Measurements from ENCODE around the gene KIF14.
"Not testable (repeated sequence)": the region's sequence is repeated elsewhere in the genome, so short reads cannot be mapped to it uniquely, and the experiment has no call there.

The KIF14 gene

GRCh38 chr1:200535605-200536004 is 84.9 kb downstream of the KIF14 start:
- DNase-seq: peak in 1 of 5 experiments; percentile 16

DNA sequence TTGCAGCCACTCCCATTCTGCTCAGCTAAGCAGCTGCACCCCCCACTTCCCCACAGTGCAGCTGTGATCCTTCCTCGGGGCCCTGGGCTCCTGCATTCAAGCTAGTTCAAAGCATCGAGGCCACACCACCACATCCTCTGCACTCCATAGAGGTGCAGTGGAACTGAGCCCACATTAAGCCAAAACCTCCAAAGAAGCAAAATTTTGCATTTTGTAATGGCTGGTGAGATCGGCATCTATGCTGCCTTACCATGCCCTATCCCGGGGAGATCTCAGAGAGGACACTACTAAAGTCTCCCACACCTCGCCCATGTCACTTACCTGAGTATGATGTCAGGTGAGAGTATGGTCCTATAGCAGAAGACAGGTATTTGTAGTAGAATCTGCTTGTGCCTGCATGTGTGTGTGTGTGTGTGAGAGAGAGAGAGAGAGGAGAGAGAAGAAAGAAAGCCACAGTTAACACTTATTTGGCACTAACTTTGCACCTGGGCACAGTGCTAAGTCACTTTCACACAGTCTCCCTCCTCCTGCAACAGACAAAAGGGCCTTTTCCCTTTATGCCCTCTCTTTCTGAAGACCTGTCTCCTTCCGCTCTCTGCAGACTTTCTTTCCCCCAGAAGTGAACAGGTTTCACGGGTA is 89.8 kb downstream of the KIF14 start:
- peak in 3 of 5 experiments; percentile 13 to 60 (median 55) for DNase-seq

- DNase-seq: no peak
Measured at GRCh38 chr1:200528858-200529606, 91.5 kb downstream of the KIF14 start.

DNA sequence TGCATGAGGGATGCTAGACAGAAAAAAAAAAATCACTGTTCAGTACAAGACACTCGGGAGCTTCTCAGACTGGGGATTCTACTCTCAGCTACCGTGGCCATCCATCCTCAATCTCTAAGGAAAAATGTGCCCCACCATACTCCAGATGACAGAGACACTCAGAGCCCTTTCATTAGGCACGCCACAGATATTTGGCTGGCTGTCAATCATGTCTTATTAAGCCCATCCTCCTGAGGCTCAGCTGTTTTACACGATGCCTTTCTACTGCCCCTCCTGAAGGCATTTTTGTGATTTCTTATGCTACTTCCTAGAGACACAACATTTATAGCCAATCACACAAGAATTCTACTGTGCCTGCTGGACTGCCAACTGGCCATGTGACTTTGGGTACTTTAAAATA is 92.9 kb downstream of the KIF14 start:
- no peak for DNase-seq

DNA sequence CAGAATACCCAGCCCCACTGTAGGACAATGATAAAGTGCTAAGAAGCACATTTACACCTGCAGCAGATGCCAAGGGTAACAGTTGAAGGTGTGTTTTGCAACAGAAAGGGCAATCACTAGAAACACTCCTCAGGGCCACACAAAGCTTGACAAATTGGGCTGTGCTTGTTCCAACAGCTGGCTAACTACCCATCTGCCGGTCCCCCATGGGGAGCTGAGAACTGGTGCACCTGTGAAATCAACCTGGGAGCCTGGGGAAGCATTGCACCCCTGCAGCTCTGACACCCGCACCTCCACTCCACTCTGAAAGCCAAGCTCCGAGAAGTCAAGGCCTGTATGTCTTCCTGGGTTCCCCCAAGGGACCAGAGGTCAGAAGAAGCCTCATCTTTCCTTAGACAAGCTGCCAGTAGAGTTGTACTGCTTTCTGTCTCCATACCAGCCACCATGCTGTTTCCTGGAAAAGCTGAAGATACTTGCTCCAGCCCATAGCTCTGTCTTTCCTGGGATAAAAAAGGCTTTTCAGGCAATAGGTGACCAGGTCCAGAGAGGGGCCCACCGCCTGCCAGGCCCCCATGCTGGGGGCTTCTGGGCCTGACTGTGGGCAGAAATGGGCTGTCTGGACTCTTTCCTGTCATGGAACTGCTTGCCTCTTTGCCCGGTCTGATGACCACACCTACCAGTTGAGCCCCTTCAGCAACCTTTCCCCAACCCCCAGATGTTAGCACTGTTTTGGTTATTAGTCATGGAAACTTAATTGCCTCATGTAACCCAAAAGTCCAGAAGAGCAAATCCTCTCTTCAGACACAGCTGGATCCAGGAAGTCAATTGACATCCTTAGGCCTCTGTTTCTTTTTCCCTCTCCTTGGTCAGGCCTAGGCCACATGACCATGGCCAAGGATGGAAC is 93.6 kb downstream of the KIF14 start:
- no peak for DNase-seq

DNA sequence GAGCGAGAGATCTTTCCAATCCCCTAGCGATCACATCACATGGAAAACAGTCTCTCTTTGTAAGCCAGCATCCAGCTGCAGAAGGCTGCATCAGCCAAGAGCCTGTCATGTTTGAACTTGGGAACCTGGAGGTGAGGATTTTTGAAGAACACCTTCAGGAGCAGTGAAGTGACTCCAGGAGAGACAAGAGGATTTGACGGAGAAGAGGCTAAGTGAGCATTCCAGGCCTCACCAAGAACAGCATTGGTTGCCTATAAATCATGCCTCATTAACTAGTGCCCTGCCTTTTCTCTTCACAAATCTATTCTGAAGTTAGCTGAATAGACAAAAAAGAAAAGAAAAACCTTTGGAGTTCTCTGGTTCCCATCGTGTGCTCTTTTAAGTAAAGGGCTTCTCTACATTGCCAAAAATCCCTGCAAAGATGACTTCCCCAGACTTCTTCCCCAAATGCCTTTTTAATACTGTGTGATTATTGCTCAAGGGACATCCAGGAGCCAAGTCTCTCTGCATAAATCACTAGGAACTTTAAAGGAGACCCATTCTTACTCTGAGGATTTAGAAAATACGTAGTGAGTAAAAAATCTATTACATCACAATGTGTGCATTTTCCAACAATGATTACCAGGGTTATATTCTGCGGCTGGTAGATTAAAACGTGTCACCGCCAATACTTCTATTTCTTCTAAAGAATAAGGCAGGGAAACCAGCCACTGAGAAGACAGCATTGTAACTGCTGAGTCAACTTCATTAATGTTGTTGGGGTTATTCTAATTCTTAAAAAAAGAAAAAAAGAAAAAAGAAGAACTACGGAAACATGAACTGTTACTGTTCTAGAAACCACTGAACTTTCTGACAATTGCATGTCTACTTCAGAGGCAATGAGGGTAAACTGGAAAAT is 95.2 kb downstream of the KIF14 start:
- no peak for DNase-seq

DNA sequence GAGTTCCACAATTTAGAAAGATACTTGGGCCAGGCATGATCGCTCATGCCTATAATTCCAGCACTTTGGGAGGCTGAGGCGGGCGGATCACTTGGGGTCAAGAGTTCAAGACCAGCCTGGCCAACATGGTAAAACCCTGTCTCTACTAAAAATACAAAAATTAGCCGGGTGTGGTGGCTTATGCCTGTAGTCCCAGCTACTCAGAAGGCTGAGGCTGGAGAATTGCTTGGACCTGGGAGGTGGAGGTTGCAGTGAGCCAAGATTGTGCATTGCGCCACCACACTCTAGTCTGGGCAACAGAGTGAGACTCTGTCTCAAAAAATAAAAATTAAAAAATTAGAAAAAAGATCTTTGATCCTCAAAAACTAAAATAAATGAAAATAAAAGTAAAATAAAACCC is 96.0 kb downstream of the KIF14 start:
- not testable (repeated sequence) for DNase-seq

DNA sequence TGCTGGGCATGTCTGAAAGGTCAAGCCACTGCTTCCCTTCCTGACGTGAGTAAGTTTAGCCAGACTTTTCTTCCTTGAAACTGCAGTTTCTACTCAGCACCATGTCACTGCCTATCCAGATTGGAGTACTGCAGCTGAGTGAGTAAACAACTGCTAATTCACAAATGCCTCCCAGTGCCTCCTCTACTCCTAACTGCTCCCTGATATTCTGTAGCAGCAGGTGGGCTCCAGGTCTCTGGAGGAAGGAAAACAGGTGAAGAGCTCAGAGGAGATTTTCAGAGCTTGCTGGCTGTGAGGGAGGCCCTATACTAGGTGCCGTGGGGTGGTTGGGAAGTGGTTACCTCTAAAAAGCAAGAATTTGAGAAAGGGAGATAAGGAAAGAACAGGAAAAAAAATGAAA is 96.5 kb downstream of the KIF14 start:
- DNase-seq: no peak

DNA sequence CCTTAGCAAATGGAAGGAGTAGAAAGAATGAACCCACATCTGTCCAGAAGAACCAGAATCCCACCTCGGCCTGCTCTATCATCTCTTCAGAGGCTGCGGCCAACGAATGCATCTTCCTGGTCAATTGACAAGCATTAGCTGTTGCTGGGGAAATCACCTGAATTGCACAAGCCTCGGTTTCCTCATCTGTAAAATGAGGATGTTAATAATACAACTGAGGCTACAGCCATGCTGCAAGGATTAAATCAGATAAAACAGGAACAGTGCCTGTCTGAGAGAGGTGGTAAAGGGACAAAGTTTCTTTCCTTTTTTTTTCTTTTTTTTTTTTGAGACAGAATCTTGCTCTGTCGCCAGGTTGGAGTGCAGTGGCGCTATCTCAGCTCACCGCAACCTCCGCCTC is 99.8 kb downstream of the KIF14 start:
- no peak for DNase-seq

GRCh38 chr1:200518524-200518923 is 102.0 kb downstream of the KIF14 start:
- DNase-seq: no peak

GRCh38 chr1:200512191-200512590 is 108.4 kb downstream of the KIF14 start:
- no peak for DNase-seq

- DNase-seq: peak in 4 of 5 experiments; percentile 19 to 63 (median 45)
Measured at GRCh38 chr1:200510228-200510623, 110.3 kb downstream of the KIF14 start.

GRCh38 chr1:200506471-200506870 is 114.1 kb downstream of the KIF14 start:
- DNase-seq: no peak

GRCh38 chr1:200505257-200505656 is 115.3 kb downstream of the KIF14 start:
- DNase-seq: no peak
